ENCODE measurements around the gene MED12L. TPM values are rescaled to one million over a fixed set of nuclear protein-coding genes. Genes with fewer than 3 reads are reported as not detected.

MED12L gene
- total and polyA plus RNA-seq, 9 of the 15 experiments (the other 6 are each of a cell fraction or from before 2014, with no cell fraction given), result not detected

DNA sequence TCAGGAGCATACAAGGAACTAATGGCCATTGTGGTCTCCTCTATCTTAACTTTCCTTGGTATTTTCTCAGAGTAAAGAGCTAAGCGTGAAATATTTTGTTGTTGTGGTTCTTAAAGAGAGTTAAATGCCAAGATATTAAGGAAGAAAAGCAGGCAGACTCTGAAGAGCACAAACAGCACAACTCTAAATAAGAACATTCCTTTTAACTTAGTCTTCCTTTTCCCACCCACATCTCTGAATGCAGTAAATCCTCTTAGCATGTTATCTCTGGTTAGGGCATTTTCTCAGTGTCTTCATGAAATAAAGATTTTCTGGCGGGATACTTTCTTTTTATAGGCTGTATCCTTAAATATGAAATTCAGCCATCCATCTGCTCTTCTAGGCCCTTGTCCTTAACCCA, 229.7 kb downstream of the MED12L start:
- in situ Hi-C loops (cut with MboI), result no loop called here
- no peak for FAIRE-seq
- CTCF ChIA-PET (ENCODE audit: low intra/inter-chr PET ratio), result no interaction called here

More for the DNA sequence above, 229.7 kb downstream of the MED12L start:
- ATAC-seq, result no peak
- intact Hi-C loops (cut with micrococcal nuclease), result no loop called here
- no peak overlapping the region for H2AFZ ChIP-seq (ENCODE audit: low read depth, low read length)
- no peaks in the 10 kb centered on the region for H3K4me1 ChIP-seq (replicated peaks in 1 of 2; ENCODE audit: control insufficient read depth in 2 of 2, insufficient read depth in 2 of 2, low read length in 2 of 2)
- H3K9me3 ChIP-seq (replicated peaks; ENCODE audit: control insufficient read depth, insufficient read depth, low read depth, low read length), result no peaks in the 10 kb centered on the region
- H4K20me1 ChIP-seq (replicated peaks; ENCODE audit: control insufficient read depth, insufficient read depth, low read length), result no peaks in the 10 kb centered on the region
- TF ChIP-seq MCM3 (IDR thresholded peaks at IDR 0.05) (no peak), KLF16 (IDR thresholded peaks at IDR 0.05) (no peak), POU5F1 (IDR thresholded peaks at IDR 0.05; ENCODE audit: borderline replicate concordance, low read depth, low read length, partially characterized antibody) (no peak)
- TF ChIP-seq, protein P1, sequence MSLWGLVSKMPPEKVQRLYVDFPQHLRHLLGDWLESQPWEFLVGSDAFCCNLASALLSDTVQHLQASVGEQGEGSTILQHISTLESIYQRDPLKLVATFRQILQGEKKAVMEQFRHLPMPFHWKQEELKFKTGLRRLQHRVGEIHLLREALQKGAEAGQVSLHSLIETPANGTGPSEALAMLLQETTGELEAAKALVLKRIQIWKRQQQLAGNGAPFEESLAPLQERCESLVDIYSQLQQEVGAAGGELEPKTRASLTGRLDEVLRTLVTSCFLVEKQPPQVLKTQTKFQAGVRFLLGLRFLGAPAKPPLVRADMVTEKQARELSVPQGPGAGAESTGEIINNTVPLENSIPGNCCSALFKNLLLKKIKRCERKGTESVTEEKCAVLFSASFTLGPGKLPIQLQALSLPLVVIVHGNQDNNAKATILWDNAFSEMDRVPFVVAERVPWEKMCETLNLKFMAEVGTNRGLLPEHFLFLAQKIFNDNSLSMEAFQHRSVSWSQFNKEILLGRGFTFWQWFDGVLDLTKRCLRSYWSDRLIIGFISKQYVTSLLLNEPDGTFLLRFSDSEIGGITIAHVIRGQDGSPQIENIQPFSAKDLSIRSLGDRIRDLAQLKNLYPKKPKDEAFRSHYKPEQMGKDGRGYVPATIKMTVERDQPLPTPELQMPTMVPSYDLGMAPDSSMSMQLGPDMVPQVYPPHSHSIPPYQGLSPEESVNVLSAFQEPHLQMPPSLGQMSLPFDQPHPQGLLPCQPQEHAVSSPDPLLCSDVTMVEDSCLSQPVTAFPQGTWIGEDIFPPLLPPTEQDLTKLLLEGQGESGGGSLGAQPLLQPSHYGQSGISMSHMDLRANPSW (CRISPR knock-in tag; IDR thresholded peaks at IDR 0.05), result no peak
- H3K36me3 ChIP-seq (ENCODE audit: control insufficient read depth, insufficient read depth, low read length), result no peaks in the 10 kb centered on the region
- H3K4me2 ChIP-seq (ENCODE audit: insufficient read depth, low read length), result no peak overlapping the region
- POLR2A ChIA-PET, result interaction anchor here (0.7 to 0.8 kb wide), 2 partner anchors 9 to 981 kb away, joined by 3 read pairs; no protein-coding TSS in a partner anchor
- no peak for DNase-seq (ENCODE audit: extremely low read depth in 1 of 4, low spot score in 3 of 4)
- no peak overlapping the region for H3K9ac ChIP-seq (ENCODE audit: insufficient read depth in 1 of 2, low read depth in 2 of 2, low read length in 2 of 2)
- H3K4me3 ChIP-seq, result no peak overlapping the region
- no peaks in the 10 kb centered on the region for H3K9me1 ChIP-seq (ENCODE audit: control insufficient read depth, insufficient read depth, low read length)
- H3K27ac ChIP-seq (ENCODE audit: extremely low read depth, low read depth, low read length), result no peak overlapping the region
- 6% methylated on average over 2 of the region's 2 CpGs for WGBS (ENCODE audit: insufficient coverage, low coverage, missing lambda C conversion rate)
- no peaks in the 10 kb centered on the region for H3K79me2 ChIP-seq (ENCODE audit: control insufficient read depth, insufficient read depth, low read length)
- H3K27me3 ChIP-seq (ENCODE audit: control insufficient read depth in 2 of 2, insufficient read depth in 2 of 2, low read length in 2 of 2), result peaks cover 4 to 12% of the 10 kb centered on the region in 2 experiments; a peak in 4 of 5 replicates
- no TSS peak for BruUV-seq (replicated peaks)

All from K562 (cell line).